HG02642 (cell line): ENCODE measurements around the gene ANKRD33B.

Source experiments
- ATAC-seq: cut with Tn5 transposase; IDR thresholded peaks from one replicate; pipeline ENCODE4 v1.9.1; 2021; ENCODE audit warnings: mild to moderate bottlenecking; ENCODE audit not compliant: unreplicated experiment, poor library complexity

ANKRD33B gene

GRCh38 chr5:10577371-10578292, 13.8 kb downstream of the ANKRD33B start:
- ATAC-seq, result peak; percentile 57

- no peak for ATAC-seq
Measured at GRCh38 chr5:10578293-10578665, 14.4 kb downstream of the ANKRD33B start.

- peak; percentile 49 for ATAC-seq
Measured at GRCh38 chr5:10578869-10579268, 15.0 kb downstream of the ANKRD33B start.

- peak; percentile 25 for ATAC-seq
Measured at GRCh38 chr5:10579536-10580521, 16.0 kb downstream of the ANKRD33B start.

GRCh38 chr5:10580531-10581423, 16.9 kb downstream of the ANKRD33B start:
- ATAC-seq, result no peak

- ATAC-seq, result no peak
Measured at GRCh38 chr5:10581424-10581748, 17.5 kb downstream of the ANKRD33B start.

- no peak for ATAC-seq
Measured at GRCh38 chr5:10581867-10582511, 18.1 kb downstream of the ANKRD33B start.

GRCh38 chr5:10582512-10582897, 18.6 kb downstream of the ANKRD33B start:
- no peak for ATAC-seq

GRCh38 chr5:10583663-10584572, 20.0 kb downstream of the ANKRD33B start:
- no peak for ATAC-seq

- ATAC-seq, result no peak
Measured at GRCh38 chr5:10584714-10585517, 21.0 kb downstream of the ANKRD33B start.

- no peak for ATAC-seq
Measured at GRCh38 chr5:10585518-10585915, 21.6 kb downstream of the ANKRD33B start.

GRCh38 chr5:10586008-10586407, 22.1 kb downstream of the ANKRD33B start:
- no peak for ATAC-seq

- no peak for ATAC-seq
Measured at GRCh38 chr5:10586555-10586954, 22.7 kb downstream of the ANKRD33B start.

- no peak for ATAC-seq
Measured at GRCh38 chr5:10588109-10588775, 24.4 kb downstream of the ANKRD33B start.

- no peak for ATAC-seq
Measured at GRCh38 chr5:10588779-10589447, 25.0 kb downstream of the ANKRD33B start.

- no peak for ATAC-seq
Measured at GRCh38 chr5:10590226-10590999, 26.5 kb downstream of the ANKRD33B start.
